Nephron progenitor cell (in vitro differentiated cells): Measurements from ENCODE around the gene BANP.
"Not testable (repeated sequence)": the region's sequence is repeated elsewhere in the genome, so short reads cannot be mapped to it uniquely, and the experiment has no call there.

Source experiments
- DNase-seq: peaks from one replicate; pipeline ENCODE4 v3.0.0; 2021
- H3K27ac Mint-ChIP-seq: 2 replicates; pipeline ENCODE4 v1.8.0; 2021; ENCODE audit warnings: mild to moderate bottlenecking, moderate library complexity, mixed read lengths
- H3K27me3 Mint-ChIP-seq: 2 replicates; pipeline ENCODE4 v1.8.0; 2021; ENCODE audit warnings: mild to moderate bottlenecking, low read depth, mixed read lengths; ENCODE audit not compliant: poor library complexity
- H3K36me3 Mint-ChIP-seq: 2 replicates; pipeline ENCODE4 v1.8.0; 2021; ENCODE audit warnings: low read depth, mixed read lengths
- H3K4me1 Mint-ChIP-seq: 2 replicates; pipeline ENCODE4 v1.8.0; 2021; ENCODE audit warnings: mixed read lengths
- H3K4me3 Mint-ChIP-seq: 2 replicates; pipeline ENCODE4 v1.8.0; 2021; ENCODE audit warnings: mild to moderate bottlenecking, moderate library complexity, mixed read lengths
- H3K9me3 Mint-ChIP-seq: 2 replicates; pipeline ENCODE4 v1.8.0; 2021; ENCODE audit warnings: mild to moderate bottlenecking, moderate library complexity, mixed read lengths
- CTCF ChIP-seq: fragments of 200-600 bp; sonication (generic); IDR thresholded peaks from 2 replicates; pipeline ENCODE4 v1.5.0; 2021; ENCODE audit warnings: antibody characterized with exemption

Gene BANP

DNA sequence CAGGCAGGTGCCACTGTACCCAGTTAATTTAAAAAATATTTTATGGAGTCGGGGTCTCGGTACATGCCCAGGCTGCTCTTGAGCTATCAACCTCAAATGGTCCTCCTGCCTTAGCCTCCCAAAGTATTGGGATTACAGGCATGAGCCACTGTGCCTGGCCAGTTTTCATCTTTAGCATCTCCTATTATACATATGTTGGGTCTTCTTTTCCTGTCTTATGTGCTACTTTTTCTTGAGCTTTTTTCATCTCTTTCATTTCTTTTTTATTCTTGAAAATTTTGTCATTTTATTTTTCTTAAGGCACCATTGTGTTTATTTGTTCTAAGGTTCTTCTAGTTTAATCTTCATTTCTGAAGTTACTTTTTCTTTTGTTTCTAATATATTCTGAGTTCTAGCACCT is 20.7 kb downstream of the BANP start:
- peaks cover 21% of the 10 kb centered on the region for H3K4me1 Mint-ChIP-seq
- H3K9me3 Mint-ChIP-seq, result peaks cover 49% of the 10 kb centered on the region
- no peak overlapping the region for H3K27ac Mint-ChIP-seq
- no peak overlapping the region for H3K4me3 Mint-ChIP-seq
- no peaks in the 10 kb centered on the region for H3K27me3 Mint-ChIP-seq
- H3K36me3 Mint-ChIP-seq, result peaks cover 82% of the 10 kb centered on the region
- no peak for TF ChIP-seq CTCF
- DNase-seq, result no peak

DNA sequence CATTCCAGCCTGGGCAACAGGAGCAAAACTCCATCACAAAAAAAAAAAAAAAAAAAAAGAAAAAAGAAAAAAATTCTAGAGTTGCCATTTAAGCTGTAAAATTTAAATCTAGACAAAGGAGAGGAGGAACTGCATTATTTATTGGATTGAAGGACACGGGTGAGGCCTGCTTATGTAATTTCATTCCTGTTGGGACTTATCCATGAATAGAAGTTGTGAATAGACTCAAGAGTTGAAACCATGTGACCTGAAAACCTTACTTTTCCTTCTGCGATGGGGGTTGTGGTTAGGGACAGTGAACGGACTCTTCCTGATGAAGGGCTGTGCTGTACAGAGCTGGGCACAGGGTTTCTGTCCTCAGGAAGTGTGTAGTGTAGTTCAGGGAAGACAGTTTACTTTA is 22.5 kb downstream of the BANP start:
- Mint-ChIP-seq H3K9me3 (peaks cover 46% of the 10 kb centered on the region), H3K36me3 (peaks cover 81% of the 10 kb centered on the region), H3K4me1 (peaks cover 15% of the 10 kb centered on the region), H3K27ac (peak overlapping the region; percentile 48), H3K4me3 (no peak overlapping the region), H3K27me3 (no peaks in the 10 kb centered on the region)
- no peak for DNase-seq
- no peak for TF ChIP-seq CTCF

- H3K4me1 Mint-ChIP-seq, result peaks cover 11% of the 10 kb centered on the region
- peaks cover 42% of the 10 kb centered on the region for H3K9me3 Mint-ChIP-seq
- no peak for TF ChIP-seq CTCF
- no peaks in the 10 kb centered on the region for H3K27me3 Mint-ChIP-seq
- no peak for DNase-seq
- H3K27ac Mint-ChIP-seq, result peak overlapping the region; percentile 97
- no peak overlapping the region for H3K4me3 Mint-ChIP-seq
- H3K36me3 Mint-ChIP-seq, result peaks cover 81% of the 10 kb centered on the region
These were observed 22.9 kb downstream of the BANP start for GRCh38 chr16:87974178-87974577.

DNA sequence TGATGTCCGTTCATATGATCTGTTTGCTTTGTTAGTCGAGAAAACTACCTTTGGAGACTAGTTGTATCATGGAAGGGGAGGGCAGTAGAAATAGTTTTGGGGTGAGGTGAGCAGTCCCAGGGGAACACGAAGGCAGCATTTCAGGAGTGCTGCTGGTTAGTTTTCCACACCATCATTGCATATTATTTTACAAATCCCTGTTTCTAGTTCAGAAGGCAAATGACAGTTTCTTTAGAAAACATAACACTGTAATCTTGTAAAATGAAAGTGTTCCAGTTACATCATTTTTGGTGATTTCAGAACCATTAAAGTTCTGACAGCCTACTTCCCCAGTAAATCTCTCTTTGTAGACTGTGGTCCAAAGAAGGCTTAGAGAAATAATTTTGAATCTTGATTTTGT is 25.4 kb downstream of the BANP start:
- H3K9me3 Mint-ChIP-seq, result peaks cover 19% of the 10 kb centered on the region
- peaks cover 16% of the 10 kb centered on the region for H3K4me1 Mint-ChIP-seq
- H3K27me3 Mint-ChIP-seq, result no peaks in the 10 kb centered on the region
- H3K4me3 Mint-ChIP-seq, result no peak overlapping the region
- H3K27ac Mint-ChIP-seq, result no peak overlapping the region
- DNase-seq, result no peak
- peaks cover 58% of the 10 kb centered on the region for H3K36me3 Mint-ChIP-seq
- TF ChIP-seq CTCF, result no peak

DNA sequence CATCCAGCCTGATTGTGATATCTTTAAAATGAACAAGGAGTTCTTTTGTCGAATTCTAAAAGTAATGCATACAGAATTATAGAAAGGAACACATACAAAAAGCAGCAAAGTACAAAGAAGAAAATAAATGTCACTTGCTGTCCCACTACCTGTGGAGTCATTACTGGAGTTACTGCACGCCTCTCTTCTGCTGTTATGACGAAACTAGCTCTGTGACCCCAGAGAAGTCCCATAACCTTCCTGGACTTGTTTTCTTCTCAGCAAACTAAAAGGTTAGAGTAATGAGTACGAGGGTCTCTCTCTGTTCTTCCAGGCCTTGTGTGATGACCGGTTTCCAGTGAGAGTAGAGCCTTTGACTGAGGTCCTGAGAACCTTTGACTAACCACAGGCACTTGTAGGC is 26.9 kb downstream of the BANP start:
- DNase-seq, result no peak
- Mint-ChIP-seq H3K36me3 (peaks cover 54% of the 10 kb centered on the region), H3K4me1 (peaks cover 20% of the 10 kb centered on the region), H3K27ac (no peak overlapping the region), H3K27me3 (no peaks in the 10 kb centered on the region), H3K9me3 (peaks cover 4% of the 10 kb centered on the region), H3K4me3 (no peak overlapping the region)
- TF ChIP-seq CTCF, result no peak

DNA sequence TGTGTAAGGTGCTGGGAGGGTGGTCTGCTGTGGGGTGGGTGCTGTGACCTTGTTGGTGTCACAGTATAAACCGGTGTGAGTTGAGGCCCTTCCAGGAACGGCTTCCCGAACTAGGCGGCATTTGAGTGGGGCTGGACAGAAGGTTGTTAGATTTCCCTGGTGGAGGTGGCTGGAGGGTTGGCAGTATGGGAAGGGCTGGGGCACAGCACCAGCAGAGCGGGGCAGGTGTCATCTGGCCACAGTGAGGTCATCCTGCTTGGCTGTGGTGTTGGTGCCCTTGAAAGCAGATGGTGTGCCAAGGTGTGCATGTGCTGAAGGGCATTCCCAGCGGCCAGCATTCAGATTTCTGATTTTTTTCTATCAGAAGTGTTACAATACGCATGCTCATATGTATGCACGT is 28.1 kb downstream of the BANP start:
- no peak for DNase-seq
- Mint-ChIP-seq H3K36me3 (peaks cover 50% of the 10 kb centered on the region), H3K27ac (peak overlapping the region; percentile 42), H3K4me1 (peaks cover 23% of the 10 kb centered on the region), H3K4me3 (no peak overlapping the region), H3K27me3 (no peaks in the 10 kb centered on the region), H3K9me3 (no peaks in the 10 kb centered on the region)
- no peak for TF ChIP-seq CTCF

- H3K27me3 Mint-ChIP-seq, DNase-seq, H3K9me3 Mint-ChIP-seq, H3K4me3 Mint-ChIP-seq: not testable (repeated sequence)
- H3K4me1 Mint-ChIP-seq, result peaks cover 22% of the 10 kb centered on the region
- H3K27ac Mint-ChIP-seq, result peak overlapping the region; percentile 13
- peaks cover 50% of the 10 kb centered on the region for H3K36me3 Mint-ChIP-seq
These were observed 28.8 kb downstream of the BANP start for GRCh38 chr16:87979911-87980630.

DNA sequence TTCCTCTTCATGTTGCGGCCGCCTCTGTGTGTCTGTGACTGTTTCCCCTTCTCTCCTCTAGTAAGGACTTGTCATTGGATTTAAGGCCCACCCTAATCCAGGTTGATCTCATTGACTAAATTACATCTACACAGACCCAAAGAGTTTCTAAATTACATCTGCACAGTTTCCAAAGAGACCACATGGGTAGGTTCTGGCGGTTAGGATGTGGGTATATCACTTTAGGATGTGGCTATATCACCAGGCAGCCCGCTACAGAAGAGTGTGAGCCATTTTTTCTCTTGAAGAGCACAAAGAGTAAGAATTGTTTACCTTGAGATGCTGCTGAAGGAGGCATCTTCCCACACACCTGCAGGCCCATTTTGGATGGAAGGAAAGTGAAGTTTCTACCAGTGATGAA is 30.1 kb downstream of the BANP start:
- not testable (repeated sequence) for H3K4me3 Mint-ChIP-seq, H3K27ac Mint-ChIP-seq, DNase-seq

More for the DNA sequence above, 30.1 kb downstream of the BANP start:
- H3K27me3 Mint-ChIP-seq, H3K9me3 Mint-ChIP-seq: not testable (repeated sequence)
- H3K4me1 Mint-ChIP-seq, result peaks cover 26% of the 10 kb centered on the region
- H3K36me3 Mint-ChIP-seq, result peaks cover 48% of the 10 kb centered on the region
